ENCODE results near the gene TSR1.

TSR1 gene

GRCh38 chr17:2279707-2280106, 56.5 kb downstream of the TSR1 start:
- no peak for DNase-seq (ENCODE audit: low spot score)
- no peak for TF ChIP-seq CTCF (IDR thresholded peaks at IDR 0.05; ENCODE audit: extremely low read depth, insufficient read depth, missing control alignments)
- in situ Hi-C loops (cut with MboI; ENCODE audit: low pct_unique_long_range_greater_than_20kb, low sequenced_read_pairs, unreplicated experiment), result no loop called here

GRCh38 chr17:2277429-2278170, 58.7 kb downstream of the TSR1 start:
- in situ Hi-C loops (cut with MboI; ENCODE audit: low pct_unique_long_range_greater_than_20kb, low sequenced_read_pairs, unreplicated experiment), result no loop called here
- DNase-seq (ENCODE audit: low spot score), result no peak

GRCh38 chr17:2275722-2276121, 60.5 kb downstream of the TSR1 start:
- in situ Hi-C loops (cut with MboI; ENCODE audit: low pct_unique_long_range_greater_than_20kb, low sequenced_read_pairs, unreplicated experiment), result no loop called here
- no peak for DNase-seq (ENCODE audit: low spot score)
- TF ChIP-seq CTCF (IDR thresholded peaks at IDR 0.05; ENCODE audit: extremely low read depth, insufficient read depth, missing control alignments), result no peak

More at GRCh38 chr17:2277429-2278170, 58.7 kb downstream of the TSR1 start:
- no peak for TF ChIP-seq CTCF (IDR thresholded peaks at IDR 0.05; ENCODE audit: extremely low read depth, insufficient read depth, missing control alignments)

GRCh38 chr17:2274414-2274813, 61.8 kb downstream of the TSR1 start:
- DNase-seq (ENCODE audit: low spot score), result no peak
- in situ Hi-C loops (cut with MboI; ENCODE audit: low pct_unique_long_range_greater_than_20kb, low sequenced_read_pairs, unreplicated experiment), result no loop called here
- TF ChIP-seq CTCF (IDR thresholded peaks at IDR 0.05; ENCODE audit: extremely low read depth, insufficient read depth, missing control alignments), result no peak
